Activated CD8-positive, alpha-beta memory T cell treated with anti-CD3 and anti-CD28 coated beads, Interleukin-2, amount 50 U/mL, for 4 hours (primary cell): ENCODE measurements around the gene SEL1L2.
"Not testable (repeated sequence)": the region's sequence is repeated elsewhere in the genome, so short reads cannot be mapped to it uniquely, and the experiment has no call there.

ENCODE experiments used
- DNase-seq: peaks from one replicate; pipeline ENCODE4 v3.0.0-alpha.2; 2020

Gene SEL1L2

GRCh38 chr20:13990465-13990864 lies at the start of gene SEL1L2:
Gene SEL1L2, minus strand, starts transcription at chr20:13990614. Its CDS starts 80 bp downstream, at chr20:13990534.
- no peak for DNase-seq

GRCh38 chr20:14036567-14036966 lies 46.2 kb upstream of the SEL1L2 start:
- no peak for DNase-seq

- DNase-seq = no peak
Observed at GRCh38 chr20:14033310-14033709, 42.9 kb upstream of the SEL1L2 start.

DNA sequence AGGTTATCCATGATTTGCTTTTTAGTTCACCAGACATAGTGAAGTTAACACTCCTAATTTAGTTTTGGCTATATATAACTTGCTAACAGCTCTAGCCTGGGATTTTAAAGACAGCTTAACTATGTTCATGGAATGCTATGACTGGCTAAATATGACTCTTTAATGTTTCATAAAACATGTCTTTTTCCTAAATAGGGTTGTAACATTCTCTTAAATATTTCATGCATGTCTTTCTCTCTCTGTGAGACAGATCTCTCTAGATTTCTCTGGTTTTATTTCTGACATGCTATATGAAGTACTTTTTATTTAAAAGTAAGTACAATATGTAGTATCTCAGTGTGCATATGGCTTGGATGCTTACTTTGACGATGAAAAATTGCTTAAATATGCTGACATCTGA lies 40.6 kb upstream of the SEL1L2 start:
- DNase-seq = no peak

GRCh38 chr20:14012671-14013070 lies 22.3 kb upstream of the SEL1L2 start:
- DNase-seq = no peak

DNA sequence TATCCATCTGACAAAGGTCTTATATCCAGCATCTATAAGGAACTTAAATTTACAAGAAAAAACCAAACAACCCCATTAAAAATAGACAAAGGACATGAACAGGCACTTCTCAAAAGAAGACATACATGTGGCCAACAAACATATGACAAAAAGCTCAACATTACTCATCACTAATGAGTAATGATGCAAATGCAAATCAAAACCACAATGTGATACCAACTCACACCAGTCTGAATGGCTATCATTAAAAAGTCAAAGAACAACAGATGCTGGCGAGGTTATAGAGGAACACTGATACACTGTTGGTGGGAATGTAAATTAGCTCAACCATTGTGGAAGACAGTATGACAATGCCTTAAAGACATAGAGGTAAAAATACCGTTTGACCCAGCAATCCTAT lies 18.8 kb upstream of the SEL1L2 start:
- DNase-seq = no peak

GRCh38 chr20:14005996-14006395 lies 15.6 kb upstream of the SEL1L2 start:
- DNase-seq = no peak

- DNase-seq = no peak
Observed at GRCh38 chr20:14000917-14001316, 10.5 kb upstream of the SEL1L2 start.

- no peak for DNase-seq
Observed at GRCh38 chr20:13996265-13996664, 5.9 kb upstream of the SEL1L2 start.

DNA sequence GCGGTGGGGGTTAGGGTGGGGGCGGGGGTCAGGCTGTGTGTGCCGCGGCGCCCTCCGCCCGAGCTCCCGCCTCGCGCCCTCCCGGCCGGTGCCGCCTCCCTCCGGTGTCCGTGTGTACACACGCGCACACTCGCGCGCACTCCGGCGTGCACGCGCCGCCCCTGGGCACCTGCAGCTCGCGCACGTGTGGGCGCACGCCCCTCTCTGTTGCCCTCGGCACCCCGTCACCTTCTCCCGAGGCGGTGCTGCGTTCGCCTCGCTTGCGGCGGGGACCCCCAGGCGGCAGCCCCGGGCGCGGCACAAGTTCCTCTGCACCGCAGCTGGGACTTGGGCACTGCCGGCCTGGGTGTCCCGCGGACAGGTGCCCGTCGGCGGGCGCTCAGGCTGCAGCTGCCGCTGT lies 5.4 kb upstream of the SEL1L2 start:
- DNase-seq = no peak

- DNase-seq = peak; percentile 21
Observed at GRCh38 chr20:13995086-13995665, 4.8 kb upstream of the SEL1L2 start, which contains the start of gene MACROD2. Gene MACROD2, plus strand, starts transcription at chr20:13995516.

DNA sequence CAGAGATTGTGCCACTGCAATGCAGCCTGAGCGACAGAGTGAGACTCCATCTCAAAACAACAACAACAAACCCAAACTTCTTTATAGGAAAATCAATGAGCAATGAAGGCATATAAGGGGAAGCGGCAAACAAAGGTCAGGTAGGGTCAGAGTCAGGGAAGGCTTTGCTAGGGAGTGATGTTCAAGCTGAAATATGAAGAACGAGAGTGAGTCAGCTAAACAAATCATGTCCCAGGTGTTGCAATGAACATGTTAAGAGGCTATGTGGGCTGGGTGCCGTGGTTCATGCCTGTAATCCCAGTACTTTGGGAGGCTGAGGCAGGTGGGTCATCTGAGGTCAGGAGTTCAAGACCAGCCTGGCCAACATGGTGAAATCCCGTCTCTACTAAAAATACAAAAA lies 1.5 kb upstream of the SEL1L2 start:
- DNase-seq = not testable (repeated sequence)

DNA sequence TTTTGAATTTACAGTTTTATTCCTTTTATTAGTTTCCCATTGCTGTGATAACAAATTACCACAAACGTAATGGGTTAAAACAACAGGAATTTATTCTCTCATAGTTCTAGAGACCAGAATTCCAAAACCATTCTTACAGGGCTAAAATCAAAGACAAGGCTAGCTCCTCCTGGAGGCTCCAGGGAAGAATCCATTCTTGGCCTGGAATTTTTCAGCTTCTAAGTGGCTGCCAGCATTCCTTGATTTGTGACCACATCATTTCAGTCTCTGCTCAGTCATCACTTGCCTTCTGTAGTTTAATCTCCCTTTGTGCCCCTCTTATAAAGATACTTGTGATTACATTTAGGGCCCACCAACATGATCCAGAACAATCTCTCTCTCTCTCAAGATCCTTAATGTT lies 897 bp upstream of the SEL1L2 start:
- no peak for DNase-seq

DNA sequence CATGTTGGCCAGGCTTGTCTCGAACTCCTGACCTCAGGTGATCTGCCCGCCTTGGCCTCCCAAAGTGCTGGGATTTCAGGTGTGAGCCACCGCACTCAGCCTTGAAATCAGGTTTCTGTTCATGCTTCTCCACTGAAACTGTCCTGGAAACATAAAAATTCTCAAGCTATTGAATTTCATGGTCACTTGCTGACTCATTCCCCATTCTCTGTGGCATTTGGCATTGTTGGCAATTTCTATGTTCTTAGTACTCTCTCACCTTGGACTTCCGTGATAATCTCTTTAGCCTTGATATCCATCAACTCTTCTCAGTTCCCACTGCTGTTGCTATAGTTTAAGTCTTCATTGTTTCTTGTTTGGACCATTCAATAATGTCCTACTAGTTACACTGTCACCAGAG lies 6.2 kb downstream of the SEL1L2 start:
- DNase-seq = no peak

GRCh38 chr20:13960525-13960924 lies 29.9 kb downstream of the SEL1L2 start:
- DNase-seq = no peak

GRCh38 chr20:13960119-13960518 lies 30.3 kb downstream of the SEL1L2 start:
- no peak for DNase-seq

GRCh38 chr20:13953227-13953626 lies 37.2 kb downstream of the SEL1L2 start:
- DNase-seq = no peak

DNA sequence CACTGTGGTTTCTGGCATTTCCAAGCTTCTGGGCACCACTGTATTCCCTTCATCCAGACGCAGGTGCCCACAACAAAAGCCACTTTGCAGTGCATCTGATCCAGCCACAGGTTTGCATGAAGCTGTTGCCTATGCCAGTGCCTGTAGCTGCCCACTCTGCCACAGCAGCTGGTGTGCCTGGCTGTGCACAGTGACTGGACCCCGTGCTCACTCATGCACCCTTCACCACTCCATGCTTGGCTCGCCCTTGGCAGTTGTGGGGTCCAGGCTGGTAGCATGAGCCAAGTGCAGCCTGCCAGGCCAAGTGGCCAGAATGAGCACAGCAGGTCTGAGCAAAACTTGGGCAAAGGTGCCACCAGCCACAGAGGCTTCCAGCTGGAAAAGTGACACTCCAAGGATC lies 42.7 kb downstream of the SEL1L2 start:
- no peak for DNase-seq

GRCh38 chr20:13941031-13941430 lies 49.4 kb downstream of the SEL1L2 start:
- DNase-seq = no peak

DNA sequence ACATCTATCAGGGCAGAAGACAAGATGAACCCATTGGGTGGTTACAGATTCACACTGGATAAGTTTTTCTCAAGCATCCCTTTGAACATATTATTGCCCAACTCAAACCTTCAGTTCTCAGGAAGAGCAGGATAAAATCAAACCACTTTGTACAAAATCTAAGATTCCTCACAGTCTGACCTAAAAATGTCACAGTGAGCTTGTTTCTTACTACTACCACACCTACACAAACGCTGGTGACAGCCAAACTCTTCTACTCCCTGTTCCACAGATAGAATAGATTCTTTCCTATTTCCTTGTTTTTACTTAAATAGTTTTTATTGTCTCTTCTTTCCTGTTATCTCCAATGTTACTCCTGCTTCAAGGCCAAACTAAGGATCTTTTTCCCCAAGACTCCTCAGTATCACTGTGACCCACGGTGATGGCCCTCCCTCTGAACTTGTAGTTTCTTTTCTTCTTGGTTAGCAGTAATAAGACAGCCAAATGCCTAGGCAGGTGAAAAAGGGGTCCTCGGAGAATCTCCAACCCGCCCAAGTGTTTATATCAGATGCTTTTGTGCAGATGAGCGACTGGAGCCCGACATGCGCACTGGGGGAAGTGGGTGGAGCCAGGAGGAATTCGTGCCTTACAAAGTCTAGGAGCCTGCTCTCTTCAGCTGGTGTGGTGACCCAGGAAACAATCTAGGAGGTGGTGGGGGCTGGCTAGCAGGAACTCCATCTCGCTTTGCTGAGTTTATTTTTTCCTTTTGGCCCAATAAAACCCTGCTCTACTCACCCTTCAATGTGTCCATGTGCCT lies 53.4 kb downstream of the SEL1L2 start:
- no peak for DNase-seq

DNA sequence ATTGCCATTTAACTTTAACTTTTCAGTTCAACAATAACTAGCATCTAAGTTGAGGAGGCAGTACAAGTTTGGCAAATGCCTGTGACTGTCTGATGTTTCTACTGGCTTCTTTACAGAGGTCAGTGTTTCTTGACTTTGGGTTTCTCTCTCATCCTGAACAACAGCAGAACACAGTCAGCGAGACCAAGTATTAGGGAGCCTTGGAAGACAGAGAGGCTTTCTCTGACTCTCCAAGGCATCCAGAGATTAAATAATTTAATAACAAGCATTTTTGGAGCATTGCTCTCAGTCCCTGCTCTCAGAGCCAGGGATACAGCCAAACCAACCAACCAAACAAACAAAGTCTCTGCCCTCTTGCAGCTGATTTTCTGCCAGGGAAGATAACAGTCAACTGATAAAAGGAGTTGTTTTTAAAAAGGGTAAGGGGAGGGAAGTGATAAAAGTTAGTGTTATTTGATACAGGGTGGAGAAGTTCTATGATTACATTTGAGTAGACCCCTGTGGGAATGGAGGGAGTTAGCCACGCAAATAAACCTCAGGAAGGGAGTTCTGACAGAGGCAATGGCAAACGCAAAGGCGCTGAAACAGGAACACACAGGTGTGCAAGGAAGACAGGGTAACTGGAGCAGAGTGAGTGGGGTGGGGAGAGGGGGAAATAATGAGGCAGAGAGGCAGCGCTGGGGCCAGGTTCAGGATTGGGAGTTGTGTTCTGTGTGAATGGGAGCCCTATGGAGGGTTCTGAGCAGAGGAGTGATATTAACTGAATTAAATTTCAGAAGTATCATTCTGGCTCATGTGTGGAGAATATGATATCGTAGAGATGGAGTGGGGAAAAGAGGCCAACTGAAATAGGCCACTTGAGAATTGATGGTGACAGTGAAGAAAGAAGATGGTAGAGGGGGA lies 55.2 kb downstream of the SEL1L2 start:
- DNase-seq = no peak

DNA sequence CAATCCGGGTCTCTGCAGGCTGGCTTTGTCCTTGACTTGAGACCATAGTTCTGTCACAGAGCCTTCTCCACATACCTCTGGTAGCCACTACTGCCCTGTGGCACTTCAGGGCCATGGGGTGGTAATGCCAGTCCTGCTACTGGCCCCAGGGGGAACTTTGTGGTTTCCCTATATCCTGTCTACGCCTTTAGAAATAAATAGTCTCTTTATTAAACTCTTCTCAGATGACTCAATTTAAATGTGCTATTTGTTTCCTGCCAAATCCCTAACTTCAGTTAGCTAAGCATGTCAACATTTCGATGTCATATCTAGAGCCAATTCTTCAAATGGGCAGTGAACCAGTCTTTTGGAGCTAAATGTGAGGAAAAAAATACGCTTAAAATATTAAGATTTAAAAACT lies 60.1 kb downstream of the SEL1L2 start:
- no peak for DNase-seq

- DNase-seq = no peak
Observed at GRCh38 chr20:13929836-13930235, 60.6 kb downstream of the SEL1L2 start.

GRCh38 chr20:13928901-13929300 lies 61.5 kb downstream of the SEL1L2 start:
- DNase-seq = no peak
